ENCODE results near the gene ABCC4.
A peak's percentile ranks its signal among the peaks of the same experiment; 100 is the strongest.
"Not testable (repeated sequence)": the region's sequence is repeated elsewhere in the genome, so short reads cannot be mapped to it uniquely, and the experiment has no call there.

Gene ABCC4

DNA sequence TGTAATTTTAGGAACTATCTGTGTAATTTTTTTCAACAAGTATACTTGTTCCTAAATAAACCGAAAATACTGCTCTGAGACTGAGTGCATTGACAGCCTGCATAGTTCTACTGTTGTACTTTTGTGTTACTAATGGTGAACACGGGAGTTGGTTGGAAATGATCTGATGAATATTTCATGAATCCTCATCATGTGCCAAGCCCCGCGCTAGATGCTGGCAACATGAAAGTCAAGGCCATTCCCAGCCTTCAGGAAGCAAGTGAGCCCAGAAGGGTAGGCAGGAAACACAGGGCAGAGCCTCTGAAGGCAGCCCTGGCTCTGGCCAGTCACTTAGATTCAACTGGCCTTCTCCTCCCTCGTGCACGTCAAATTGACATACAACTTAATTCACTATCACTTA lies 106.1 kb downstream of the ABCC4 start:
- DNase-seq (ENCODE audit: low read depth in 3 of 3): no peak

GRCh38 chr13:95193509-95194230 lies 107.6 kb downstream of the ABCC4 start:
- no peak for DNase-seq (ENCODE audit: low read depth in 3 of 3)

DNA sequence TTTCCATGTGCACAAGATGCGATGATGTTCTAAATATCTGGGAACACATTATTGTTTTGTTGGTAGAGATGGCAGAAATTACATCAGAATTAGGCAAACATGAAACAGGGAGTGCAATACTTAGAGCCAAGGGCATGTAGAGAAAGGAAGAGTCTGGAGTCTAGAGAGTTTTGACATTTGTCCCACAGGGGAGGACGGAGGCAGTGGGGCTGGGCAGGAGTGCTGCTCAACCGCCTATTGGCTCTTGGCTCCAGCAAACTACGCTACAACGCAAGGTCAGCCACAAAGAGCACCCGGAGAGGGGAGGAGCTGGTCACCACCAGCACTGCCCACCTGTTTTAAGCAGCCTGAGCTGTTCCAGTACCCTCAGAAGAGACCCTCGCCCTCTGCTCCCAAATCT lies 108.3 kb downstream of the ABCC4 start:
- DNase-seq (ENCODE audit: low read depth in 3 of 3): no peak

GRCh38 chr13:95192564-95192945 lies 108.7 kb downstream of the ABCC4 start:
- not testable (repeated sequence) for DNase-seq (ENCODE audit: low read depth in 3 of 3)

GRCh38 chr13:95191821-95192563 lies 109.3 kb downstream of the ABCC4 start:
- DNase-seq (ENCODE audit: low read depth in 3 of 3): peak; percentile 38 to 68 (median 38)

DNA sequence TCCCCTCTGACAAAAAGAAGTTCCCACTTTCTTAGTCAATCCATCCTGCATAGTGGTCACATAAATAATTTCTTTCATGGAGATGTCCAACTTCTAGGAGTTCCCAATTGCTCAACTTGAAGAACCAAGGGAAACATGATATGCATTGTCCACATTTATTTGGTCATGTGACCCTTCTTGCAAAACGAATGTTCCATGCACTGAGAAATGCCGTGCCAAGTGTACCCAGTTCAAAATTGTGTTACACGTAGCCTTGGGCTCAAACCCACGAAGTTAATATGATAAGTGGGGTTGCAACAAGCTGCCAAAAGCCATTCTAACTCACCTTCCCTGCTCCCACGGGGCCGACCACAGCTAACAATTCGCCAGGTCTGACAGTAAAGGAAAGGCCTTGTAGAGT lies 113.1 kb downstream of the ABCC4 start:
- no peak for DNase-seq (ENCODE audit: low read depth in 3 of 3)

GRCh38 chr13:95185851-95186250 lies 115.4 kb downstream of the ABCC4 start:
- DNase-seq (ENCODE audit: low read depth in 3 of 3): peak in 1 of 3 experiments; percentile 16

- DNase-seq (ENCODE audit: low read depth in 3 of 3): no peak
Observed at GRCh38 chr13:95185311-95185710, 115.9 kb downstream of the ABCC4 start.

- DNase-seq (ENCODE audit: low read depth in 3 of 3): no peak
Observed at GRCh38 chr13:95184317-95184716, 116.9 kb downstream of the ABCC4 start.

DNA sequence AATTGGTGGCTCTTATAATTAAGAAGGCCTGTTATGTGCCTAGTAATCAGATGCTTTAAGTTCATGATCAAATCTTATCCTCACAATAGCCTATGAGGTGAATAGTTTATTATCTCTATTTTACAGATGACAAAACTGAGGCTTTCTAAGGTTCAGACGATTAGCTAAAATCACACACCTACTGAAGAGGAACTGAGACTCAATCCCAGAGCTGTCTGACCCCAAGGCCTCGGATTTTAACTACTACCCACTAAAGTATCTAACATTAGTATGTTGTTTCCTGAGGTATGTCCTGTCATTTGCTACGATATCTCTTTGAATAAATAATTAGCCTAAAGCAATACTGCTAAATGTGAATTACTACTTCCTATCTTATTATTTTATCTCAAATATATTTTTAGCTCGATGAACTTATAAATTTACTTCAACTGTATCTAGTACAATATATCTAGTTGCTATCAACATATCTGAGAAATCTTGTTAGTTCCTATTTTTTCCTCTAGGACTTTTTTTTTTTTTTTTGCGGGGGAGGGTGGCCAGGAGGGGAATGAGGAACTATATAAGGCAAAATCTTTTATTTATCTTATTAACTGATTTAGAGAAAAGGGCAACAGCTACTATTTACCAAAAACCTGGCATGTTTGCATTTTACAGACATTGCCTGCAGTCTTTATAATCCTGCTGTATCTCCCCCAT lies 118.5 kb downstream of the ABCC4 start:
- no peak for DNase-seq (ENCODE audit: low read depth in 3 of 3)

- no peak for DNase-seq (ENCODE audit: low read depth in 3 of 3)
Observed at GRCh38 chr13:95181586-95181985, 119.7 kb downstream of the ABCC4 start.

DNA sequence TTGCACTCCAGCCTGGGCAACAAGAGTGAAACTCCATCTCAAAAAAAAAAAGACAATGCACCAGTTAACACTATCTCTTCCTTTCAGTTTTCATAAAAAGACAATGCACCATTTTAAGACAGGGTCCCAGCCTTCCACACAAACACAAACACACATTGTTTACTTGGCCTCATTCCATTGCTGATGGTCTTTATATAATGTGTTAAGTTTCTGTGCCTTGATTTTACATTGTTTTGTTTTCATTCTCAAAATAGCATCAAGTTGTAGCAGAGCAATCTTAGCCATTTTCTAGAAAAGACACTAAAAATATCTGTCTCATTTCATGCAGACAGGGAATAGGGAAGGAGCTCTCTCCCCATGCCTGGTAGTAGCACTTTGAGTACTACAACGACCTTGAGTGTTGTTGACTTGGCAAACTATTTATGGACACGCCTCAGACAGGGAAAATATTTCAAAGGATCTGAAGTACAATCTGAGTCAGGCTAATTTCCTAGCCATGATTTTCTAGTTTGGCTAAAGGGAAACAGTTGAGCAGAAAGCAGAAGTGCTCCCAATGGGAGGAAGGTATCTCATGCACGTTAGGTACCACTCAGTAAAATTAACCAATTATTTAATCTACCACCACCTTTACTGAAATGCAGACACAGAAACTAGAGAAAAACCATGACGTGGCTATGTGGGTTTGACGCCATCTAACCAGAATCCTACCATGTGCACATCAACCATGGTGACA lies 120.6 kb downstream of the ABCC4 start:
- no peak for DNase-seq (ENCODE audit: low read depth in 3 of 3)

GRCh38 chr13:95176611-95177259 lies 124.5 kb downstream of the ABCC4 start:
- DNase-seq (ENCODE audit: low read depth in 3 of 3): no peak

GRCh38 chr13:95174517-95174916 lies 126.7 kb downstream of the ABCC4 start:
- no peak for DNase-seq (ENCODE audit: low read depth in 3 of 3)

GRCh38 chr13:95168191-95168590 lies 133.1 kb downstream of the ABCC4 start:
- DNase-seq (ENCODE audit: low read depth in 3 of 3): no peak

GRCh38 chr13:95167003-95167402 lies 134.2 kb downstream of the ABCC4 start:
- DNase-seq (ENCODE audit: low read depth in 3 of 3): not testable (repeated sequence)

- DNase-seq (ENCODE audit: low read depth in 3 of 3): no peak
Observed at GRCh38 chr13:95164830-95165229, 136.4 kb downstream of the ABCC4 start.

DNA sequence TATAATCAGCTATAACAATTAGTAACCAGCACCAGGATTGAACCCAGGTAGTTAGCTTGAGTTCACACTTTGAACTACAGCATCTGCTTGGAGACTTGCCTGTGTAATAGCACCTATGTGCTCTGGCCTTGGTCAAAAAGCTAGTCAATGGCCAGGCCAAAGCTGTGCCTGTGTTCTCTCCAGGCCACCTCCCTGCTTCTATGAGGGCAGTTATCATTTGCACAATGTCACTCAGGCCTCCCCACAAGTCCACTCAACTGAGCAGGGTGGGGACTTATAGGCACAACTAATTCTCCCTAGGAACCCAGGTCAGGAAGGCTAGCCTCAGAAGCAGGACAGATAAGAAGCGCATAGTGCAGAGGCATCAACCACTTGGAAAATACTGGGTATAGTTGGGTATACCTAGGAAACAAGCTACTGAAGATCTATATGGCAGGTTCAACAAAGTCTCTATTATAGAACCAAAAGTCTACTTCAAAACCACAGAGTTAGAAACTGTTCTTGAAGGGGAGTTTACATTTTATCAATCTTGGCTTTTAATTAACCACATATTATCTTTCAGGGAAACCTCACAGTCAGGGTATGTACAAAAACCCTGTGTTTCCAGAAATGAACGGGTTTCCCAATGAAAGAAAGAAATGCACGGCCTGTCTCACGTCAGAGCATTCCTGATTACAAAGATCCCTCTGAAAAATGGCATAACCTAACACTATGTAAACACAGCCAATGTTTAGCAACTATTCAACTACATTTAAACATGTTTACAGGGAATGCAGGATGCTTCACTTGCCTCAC lies 140.9 kb downstream of the ABCC4 start:
- no peak for DNase-seq (ENCODE audit: low read depth in 3 of 3)

DNA sequence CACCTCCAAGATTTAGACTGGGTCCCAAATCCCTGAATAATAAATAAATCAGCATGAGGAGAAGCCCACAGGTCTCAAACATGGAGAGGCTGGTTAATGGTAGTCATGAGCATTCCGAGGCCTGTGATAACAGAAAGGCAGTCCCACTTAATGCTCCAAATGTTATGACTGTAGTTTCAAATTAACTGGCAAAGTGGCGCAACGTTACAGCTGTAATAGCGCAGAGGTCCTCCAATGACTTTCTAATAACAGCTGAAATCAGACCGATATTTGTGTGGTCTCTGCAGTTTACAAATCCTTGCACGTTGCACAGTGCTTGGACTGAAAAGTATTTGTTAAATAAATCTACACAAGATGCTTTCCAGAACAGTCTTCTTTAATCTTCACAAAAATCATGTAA lies 141.8 kb downstream of the ABCC4 start:
- DNase-seq (ENCODE audit: low read depth in 3 of 3): no peak

DNA sequence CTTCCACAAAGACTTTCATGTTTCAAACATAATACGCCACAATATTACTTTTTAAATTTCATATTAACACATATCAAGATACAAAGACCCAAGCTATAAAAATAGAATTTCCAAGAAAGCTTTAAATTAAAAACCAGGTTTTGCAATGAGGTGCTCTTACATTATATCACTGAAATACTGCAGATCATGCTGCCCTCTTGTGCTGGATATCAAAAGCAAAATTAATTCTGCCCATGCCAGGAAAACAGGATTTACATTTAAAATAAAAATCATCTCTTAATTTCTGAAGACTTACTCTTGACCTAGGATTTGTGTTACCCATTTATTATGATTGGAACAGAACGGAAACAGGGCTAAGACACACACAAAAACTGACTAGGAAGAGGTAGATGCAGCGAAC lies 145.0 kb downstream of the ABCC4 start:
- no peak for DNase-seq (ENCODE audit: low read depth in 3 of 3)

- DNase-seq (ENCODE audit: low read depth in 3 of 3): no peak
Observed at GRCh38 chr13:95155504-95155903, 145.7 kb downstream of the ABCC4 start.
